Brain microvascular endothelial cell (primary cell): ENCODE data around the gene SPRN.

Experiments
- DNase-seq: peaks from one replicate; pipeline ENCODE4 v3.0.0-alpha.2; 2020
- H3K27ac ChIP-seq: fragments of 250-450 bp; sonication (Bioruptor Pico); 2 replicates; pipeline ENCODE4 v1.5.1; 2020; ENCODE audit warnings: mild to moderate bottlenecking, moderate library complexity
- H3K27me3 ChIP-seq: fragments of 250-450 bp; sonication (Bioruptor Pico); replicated peaks from 2 replicates; pipeline ENCODE4 v1.5.1; 2020; ENCODE audit warnings: mild to moderate bottlenecking
- H3K36me3 ChIP-seq: fragments of 250-450 bp; sonication (Bioruptor Pico); replicated peaks from 2 replicates; pipeline ENCODE4 v1.5.1; 2020; ENCODE audit warnings: mild to moderate bottlenecking
- H3K4me3 ChIP-seq: 2 replicates; pipeline ENCODE4 v1.5.1; 2011; ENCODE audit warnings: low read depth, mild to moderate bottlenecking, control low read depth, low read length, moderate library complexity
- in situ Hi-C: cut with HindIII; loops from 2 replicates; pipeline ENCODE4 v1.10.0; 2017; ENCODE audit warnings: low sequenced_read_pairs, low pct_ligation_motif_present
- TF ChIP-seq, protein P1 (sequence below): IDR thresholded peaks from 2 replicates; pipeline ENCODE4 v1.5.1; 2011; ENCODE audit warnings: low read depth, mild to moderate bottlenecking, moderate library complexity, low read length, control low read depth, inconsistent platforms; ENCODE audit errors: missing control alignments

The SPRN gene

DNA sequence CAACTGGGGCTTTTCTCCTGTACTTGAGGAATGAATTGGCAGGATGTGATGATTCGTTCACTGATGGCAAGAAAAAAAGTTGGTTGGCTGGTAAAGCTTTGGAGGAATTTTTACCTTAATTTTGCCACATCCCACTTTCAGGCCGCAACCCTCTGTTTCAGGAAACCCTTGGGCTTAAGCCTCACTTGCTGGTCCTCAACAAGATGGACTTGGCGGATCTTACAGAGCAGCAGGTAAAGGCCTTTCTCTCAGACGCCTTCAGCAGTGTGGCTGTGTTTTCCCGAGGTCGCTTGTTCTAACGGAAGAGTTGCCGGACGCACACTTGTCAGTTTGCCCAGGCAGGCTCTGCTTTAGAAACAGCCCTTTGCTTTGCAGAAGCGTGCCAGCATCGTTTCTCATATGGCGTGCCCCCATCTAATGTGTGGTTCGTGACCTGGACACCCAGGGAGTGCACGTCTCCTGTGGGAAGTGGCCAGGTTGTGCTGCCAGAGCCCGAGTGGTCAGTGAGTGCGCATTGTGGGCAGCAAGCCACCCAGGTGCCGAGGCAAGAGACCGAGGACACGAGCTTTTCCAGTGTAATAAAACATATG is 28.3 kb downstream of the SPRN start:
- no peaks in the 10 kb centered on the region for H3K27me3 ChIP-seq
- TF ChIP-seq, protein P1, sequence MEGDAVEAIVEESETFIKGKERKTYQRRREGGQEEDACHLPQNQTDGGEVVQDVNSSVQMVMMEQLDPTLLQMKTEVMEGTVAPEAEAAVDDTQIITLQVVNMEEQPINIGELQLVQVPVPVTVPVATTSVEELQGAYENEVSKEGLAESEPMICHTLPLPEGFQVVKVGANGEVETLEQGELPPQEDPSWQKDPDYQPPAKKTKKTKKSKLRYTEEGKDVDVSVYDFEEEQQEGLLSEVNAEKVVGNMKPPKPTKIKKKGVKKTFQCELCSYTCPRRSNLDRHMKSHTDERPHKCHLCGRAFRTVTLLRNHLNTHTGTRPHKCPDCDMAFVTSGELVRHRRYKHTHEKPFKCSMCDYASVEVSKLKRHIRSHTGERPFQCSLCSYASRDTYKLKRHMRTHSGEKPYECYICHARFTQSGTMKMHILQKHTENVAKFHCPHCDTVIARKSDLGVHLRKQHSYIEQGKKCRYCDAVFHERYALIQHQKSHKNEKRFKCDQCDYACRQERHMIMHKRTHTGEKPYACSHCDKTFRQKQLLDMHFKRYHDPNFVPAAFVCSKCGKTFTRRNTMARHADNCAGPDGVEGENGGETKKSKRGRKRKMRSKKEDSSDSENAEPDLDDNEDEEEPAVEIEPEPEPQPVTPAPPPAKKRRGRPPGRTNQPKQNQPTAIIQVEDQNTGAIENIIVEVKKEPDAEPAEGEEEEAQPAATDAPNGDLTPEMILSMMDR, result no peak
- no peak overlapping the region for H3K4me3 ChIP-seq
- H3K36me3 ChIP-seq, result peaks cover 33% of the 10 kb centered on the region
- DNase-seq, result no peak
- H3K27ac ChIP-seq, result no peak overlapping the region
- in situ Hi-C loops, result no loop called here

DNA sequence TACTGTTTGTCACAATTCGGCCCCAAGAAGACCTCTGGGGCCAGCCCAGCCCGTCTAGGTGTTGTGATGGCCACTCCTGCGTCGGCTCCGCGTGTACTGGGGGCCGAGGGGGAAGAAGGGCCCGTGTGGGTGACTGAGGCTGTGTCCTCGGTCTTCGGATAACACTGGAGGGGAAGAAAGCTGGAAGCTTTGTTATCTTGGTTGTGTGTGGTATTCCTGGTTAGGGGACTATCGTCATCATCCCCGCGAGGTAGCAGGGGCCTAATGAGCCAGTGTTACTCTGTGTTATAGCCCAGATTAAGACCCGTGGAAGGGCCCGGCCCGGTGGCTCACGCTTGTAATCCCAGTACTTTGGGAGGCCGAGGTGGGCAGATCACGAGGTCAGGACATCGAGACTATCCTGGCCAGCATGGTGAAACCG is 29.6 kb downstream of the SPRN start:
- peak overlapping the region; percentile 36 for H3K27ac ChIP-seq
- H3K27me3 ChIP-seq, result no peaks in the 10 kb centered on the region
- in situ Hi-C loops, result no loop called here
- TF ChIP-seq, protein P1, result no peak
- no peak for DNase-seq
- peak overlapping the region; percentile 87 for H3K4me3 ChIP-seq
- H3K36me3 ChIP-seq, result peaks cover 26% of the 10 kb centered on the region

DNA sequence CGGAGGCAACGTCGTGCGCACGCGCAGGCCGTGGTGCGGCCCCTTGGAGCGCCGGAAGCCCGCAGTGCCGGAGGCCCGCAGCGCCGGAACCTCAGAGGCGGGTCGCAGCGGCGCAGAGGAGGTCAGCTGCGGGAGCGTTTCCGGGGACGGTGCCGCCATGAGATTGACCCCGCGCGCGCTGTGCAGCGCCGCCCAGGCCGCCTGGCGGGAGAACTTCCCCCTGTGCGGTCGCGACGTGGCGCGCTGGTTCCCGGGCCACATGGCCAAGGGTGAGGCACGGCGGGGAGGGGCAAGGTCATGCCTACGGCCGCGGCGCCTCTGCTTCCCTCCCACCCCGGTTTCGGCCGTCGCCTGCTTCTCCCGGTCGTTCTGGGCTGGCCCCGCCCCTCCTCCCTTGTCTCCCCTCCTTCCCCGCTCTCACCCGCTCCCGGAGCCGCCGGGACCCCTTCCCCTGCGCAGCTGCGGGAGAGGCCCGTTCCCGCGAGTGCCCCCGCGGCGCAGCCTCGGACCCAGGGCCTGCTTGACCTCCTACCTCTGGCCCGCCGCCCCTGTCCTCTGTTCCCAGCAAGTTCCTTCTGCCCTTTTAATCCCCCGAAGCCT is 30.3 kb downstream of the SPRN start, which contains the start of gene MTG1:
MTG1 (plus strand) TSS at position 94 of the 600 bp plus-strand sequence; CDS start at position 158, 64 bp downstream.
- no peaks in the 10 kb centered on the region for H3K27me3 ChIP-seq
- in situ Hi-C loops, result no loop called here
- TF ChIP-seq, protein P1, result peak; percentile 4
- peak within 1 kb of the TSS; percentile 36 for H3K27ac ChIP-seq
- H3K36me3 ChIP-seq, result peaks cover 19% of the 10 kb centered on the region
- H3K4me3 ChIP-seq, result peak within 1 kb of the TSS; percentile 87
- DNase-seq, result peak; percentile 80

- TF ChIP-seq, protein P1, result no peak
- peak overlapping the region; percentile 87 for H3K4me3 ChIP-seq
- no peaks in the 10 kb centered on the region for H3K27me3 ChIP-seq
- in situ Hi-C loops, result no loop called here
- H3K27ac ChIP-seq, result no peak overlapping the region
- DNase-seq, result no peak
- peaks cover 13% of the 10 kb centered on the region for H3K36me3 ChIP-seq
Measured at GRCh38 chr10:133393401-133394063, 30.9 kb downstream of the SPRN start.

DNA sequence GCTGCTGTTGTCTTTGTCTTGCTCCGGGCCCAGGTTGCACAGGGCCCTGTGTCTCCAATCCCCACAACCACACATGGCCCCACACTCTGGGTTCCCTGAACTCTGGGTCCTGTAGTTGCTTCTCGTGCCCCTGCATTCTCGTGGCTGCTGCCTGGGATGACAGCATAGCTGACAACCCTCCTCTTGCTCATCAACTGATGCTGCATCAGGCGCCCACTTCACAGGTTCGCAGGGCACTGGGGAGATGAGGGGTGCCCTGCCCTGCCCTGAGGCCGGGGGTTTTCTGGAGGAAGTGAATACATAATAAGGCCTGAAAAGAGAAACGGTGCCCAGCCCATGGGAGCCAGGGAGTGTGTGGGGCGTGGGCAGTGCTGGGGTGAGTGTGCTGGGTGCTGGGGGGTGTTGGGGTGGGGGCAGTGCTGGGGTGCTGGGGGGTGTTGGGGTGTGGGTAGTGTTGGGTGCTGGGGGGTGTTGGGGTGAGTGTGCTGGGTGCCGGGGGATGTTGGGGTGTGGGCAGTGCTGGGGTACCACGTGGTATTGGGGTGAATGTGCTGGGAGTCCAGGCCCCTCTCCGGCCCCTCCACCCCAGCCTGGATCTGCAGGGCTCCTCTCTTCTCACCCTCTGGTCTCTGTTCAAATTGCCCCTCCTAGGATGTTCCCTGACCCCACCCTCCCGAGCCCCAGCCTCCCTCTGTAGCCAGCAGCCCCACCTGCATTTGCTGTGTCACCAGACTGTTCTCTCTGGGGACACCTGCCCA is 32.5 kb downstream of the SPRN start:
- H3K36me3 ChIP-seq, result peaks cover 5% of the 10 kb centered on the region
- in situ Hi-C loops, result no loop called here
- H3K27ac ChIP-seq, result no peak overlapping the region
- TF ChIP-seq, protein P1, result no peak
- H3K4me3 ChIP-seq, result no peak overlapping the region
- H3K27me3 ChIP-seq, result no peaks in the 10 kb centered on the region
- DNase-seq, result no peak
